ENCODE measurements around the gene VAMP2. TPM values are rescaled to one million over a fixed set of nuclear protein-coding genes. Genes with fewer than 3 reads are reported as not detected.

VAMP2 gene
- total RNA-seq, 4 donors from 2014 or later, result 20.9 to 49.4 (median 30.1) TPM

DNA sequence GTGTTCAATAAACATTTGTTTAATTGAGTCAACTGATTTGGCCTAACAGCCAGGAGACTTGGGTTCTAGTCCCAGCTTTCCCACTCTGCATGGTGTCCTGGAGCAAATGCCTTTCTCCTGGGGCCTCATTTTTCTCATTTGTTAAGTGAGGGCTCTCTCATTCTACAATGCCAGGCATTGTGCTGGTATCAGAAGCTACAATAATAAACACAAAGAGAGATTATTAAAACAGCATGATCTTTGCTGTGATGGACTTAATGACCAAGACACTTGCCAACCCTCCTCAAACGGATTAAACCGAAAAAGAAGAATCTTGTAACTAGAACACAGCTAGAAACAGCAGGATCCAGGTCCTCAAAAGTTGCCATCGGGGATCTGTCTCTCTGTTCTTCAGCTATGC is 4.8 kb upstream of the VAMP2 start:
- 76 to 87% methylated on average over 3 of the region's 3 CpGs for WGBS, 2 donors (ENCODE audit: low coverage in 1 of 2)
- intact Hi-C loops (cut with DNase I; ENCODE audit: low total_unique reads), result no loop called here
- in situ Hi-C loops (cut with MboI; ENCODE audit: low pct_ligation_motif_present in 1 of 4, low pct_unique_long_range_greater_than_20kb in 1 of 4, low sequenced_read_pairs in 3 of 4), result no loop called here
- TF ChIP-seq, protein P1, sequence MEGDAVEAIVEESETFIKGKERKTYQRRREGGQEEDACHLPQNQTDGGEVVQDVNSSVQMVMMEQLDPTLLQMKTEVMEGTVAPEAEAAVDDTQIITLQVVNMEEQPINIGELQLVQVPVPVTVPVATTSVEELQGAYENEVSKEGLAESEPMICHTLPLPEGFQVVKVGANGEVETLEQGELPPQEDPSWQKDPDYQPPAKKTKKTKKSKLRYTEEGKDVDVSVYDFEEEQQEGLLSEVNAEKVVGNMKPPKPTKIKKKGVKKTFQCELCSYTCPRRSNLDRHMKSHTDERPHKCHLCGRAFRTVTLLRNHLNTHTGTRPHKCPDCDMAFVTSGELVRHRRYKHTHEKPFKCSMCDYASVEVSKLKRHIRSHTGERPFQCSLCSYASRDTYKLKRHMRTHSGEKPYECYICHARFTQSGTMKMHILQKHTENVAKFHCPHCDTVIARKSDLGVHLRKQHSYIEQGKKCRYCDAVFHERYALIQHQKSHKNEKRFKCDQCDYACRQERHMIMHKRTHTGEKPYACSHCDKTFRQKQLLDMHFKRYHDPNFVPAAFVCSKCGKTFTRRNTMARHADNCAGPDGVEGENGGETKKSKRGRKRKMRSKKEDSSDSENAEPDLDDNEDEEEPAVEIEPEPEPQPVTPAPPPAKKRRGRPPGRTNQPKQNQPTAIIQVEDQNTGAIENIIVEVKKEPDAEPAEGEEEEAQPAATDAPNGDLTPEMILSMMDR (IDR thresholded peaks at IDR 0.05), result no peak
- TF ChIP-seq POLR2A (IDR thresholded peaks at IDR 0.05) (no peak), POLR2AphosphoS5 (IDR thresholded peaks at IDR 0.05) (no peak), EP300 (IDR thresholded peaks at IDR 0.05; ENCODE audit: low read depth) (no peak)
- DNase-seq, result no peak
- Histone ChIP-seq H3K4me3 (no peak overlapping the region), H3K27me3 (no peaks in the 10 kb centered on the region), H3K36me3 (no peaks in the 10 kb centered on the region), H3K4me1 (peaks cover 14 to 24% (median 18%) of the 10 kb centered on the region in 4 donors), H3K9me3 (no peaks in the 10 kb centered on the region), H3K27ac (no peak overlapping the region)

DNA sequence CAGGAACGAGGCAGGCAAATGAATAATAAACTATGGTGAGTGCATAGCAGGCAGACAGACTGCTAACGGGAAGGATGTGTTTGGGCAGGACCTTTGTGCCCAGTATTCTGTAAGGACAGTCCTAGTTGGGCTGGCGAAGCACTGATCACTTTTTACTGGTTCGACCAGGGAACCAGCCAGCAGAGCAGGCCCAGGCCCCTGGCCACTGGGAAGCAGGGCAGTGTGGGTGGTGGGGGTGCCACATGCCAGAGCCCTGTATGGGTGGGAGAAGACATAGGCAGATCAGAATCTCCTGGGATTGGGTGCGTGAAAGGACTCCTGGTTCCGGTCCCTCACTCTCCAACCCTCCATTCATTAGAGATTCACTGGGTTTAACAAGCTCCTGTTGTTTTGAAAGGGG is 4.0 kb upstream of the VAMP2 start:
- in situ Hi-C loops (cut with MboI; ENCODE audit: low pct_ligation_motif_present in 1 of 4, low pct_unique_long_range_greater_than_20kb in 1 of 4, low sequenced_read_pairs in 3 of 4), result no loop called here
- H3K27ac ChIP-seq, result no peak overlapping the region
- H3K27me3 ChIP-seq, result no peaks in the 10 kb centered on the region
- H3K4me1 ChIP-seq, result peaks cover 16 to 28% (median 21%) of the 10 kb centered on the region in 4 donors
- H3K36me3 ChIP-seq, result no peaks in the 10 kb centered on the region
- WGBS, 2 donors (ENCODE audit: low coverage in 1 of 2), result 92% methylated on average over 6 of the region's 6 CpGs; no CpG with 5 or more reads in 1 of the 2 donors
- H3K9me3 ChIP-seq, result no peaks in the 10 kb centered on the region
- DNase-seq, result no peak
- TF ChIP-seq, protein P1 (IDR thresholded peaks at IDR 0.05), result no peak
- TF ChIP-seq EP300 (IDR thresholded peaks at IDR 0.05; ENCODE audit: low read depth), result no peak
- no peak for TF ChIP-seq POLR2A (IDR thresholded peaks at IDR 0.05)
- no peak for TF ChIP-seq POLR2AphosphoS5 (IDR thresholded peaks at IDR 0.05)
- intact Hi-C loops (cut with DNase I; ENCODE audit: low total_unique reads), result no loop called here
- H3K4me3 ChIP-seq, result no peak overlapping the region

DNA sequence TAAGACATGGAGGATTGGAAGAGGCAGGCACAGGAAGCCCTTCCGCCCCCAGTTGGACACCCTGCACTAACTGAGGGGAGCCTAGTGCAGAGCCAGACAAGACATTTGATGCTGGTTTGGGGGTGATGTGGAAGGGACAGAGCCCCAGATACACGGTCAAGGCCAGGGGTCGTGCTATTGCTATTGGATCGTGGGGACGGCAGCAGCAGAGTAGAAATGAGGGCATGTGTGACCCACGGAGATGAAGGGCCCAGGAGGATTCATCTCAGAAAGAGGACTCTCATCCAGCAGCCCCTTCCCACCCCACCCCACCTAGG is 2.0 kb upstream of the VAMP2 start:
- WGBS, 2 donors (ENCODE audit: low coverage in 1 of 2), result 80% methylated on average over 6 of the region's 6 CpGs; no CpG with 5 or more reads in 1 of the 2 donors
- DNase-seq, result no peak
- H3K4me3 ChIP-seq, result no peak overlapping the region
- H3K36me3 ChIP-seq, result peaks cover 0 to 3% (median 0%) of the 10 kb centered on the region in 4 donors
- peaks cover 29 to 40% (median 34%) of the 10 kb centered on the region in 4 donors for H3K4me1 ChIP-seq
- no peaks in the 10 kb centered on the region for H3K27me3 ChIP-seq
- in situ Hi-C loops (cut with MboI; ENCODE audit: low pct_ligation_motif_present in 1 of 4, low pct_unique_long_range_greater_than_20kb in 1 of 4, low sequenced_read_pairs in 3 of 4) (no loop called here), intact Hi-C loops (cut with DNase I; ENCODE audit: low total_unique reads) (no loop called here)
- H3K9me3 ChIP-seq, result no peaks in the 10 kb centered on the region
- no peak for TF ChIP-seq EP300 (IDR thresholded peaks at IDR 0.05; ENCODE audit: low read depth)
- no peak for TF ChIP-seq POLR2AphosphoS5 (IDR thresholded peaks at IDR 0.05)
- TF ChIP-seq, protein P1 (IDR thresholded peaks at IDR 0.05), result no peak
- no peak for TF ChIP-seq POLR2A (IDR thresholded peaks at IDR 0.05)
- H3K27ac ChIP-seq, result peak overlapping the region; percentile 93 to 100 (median 97)

DNA sequence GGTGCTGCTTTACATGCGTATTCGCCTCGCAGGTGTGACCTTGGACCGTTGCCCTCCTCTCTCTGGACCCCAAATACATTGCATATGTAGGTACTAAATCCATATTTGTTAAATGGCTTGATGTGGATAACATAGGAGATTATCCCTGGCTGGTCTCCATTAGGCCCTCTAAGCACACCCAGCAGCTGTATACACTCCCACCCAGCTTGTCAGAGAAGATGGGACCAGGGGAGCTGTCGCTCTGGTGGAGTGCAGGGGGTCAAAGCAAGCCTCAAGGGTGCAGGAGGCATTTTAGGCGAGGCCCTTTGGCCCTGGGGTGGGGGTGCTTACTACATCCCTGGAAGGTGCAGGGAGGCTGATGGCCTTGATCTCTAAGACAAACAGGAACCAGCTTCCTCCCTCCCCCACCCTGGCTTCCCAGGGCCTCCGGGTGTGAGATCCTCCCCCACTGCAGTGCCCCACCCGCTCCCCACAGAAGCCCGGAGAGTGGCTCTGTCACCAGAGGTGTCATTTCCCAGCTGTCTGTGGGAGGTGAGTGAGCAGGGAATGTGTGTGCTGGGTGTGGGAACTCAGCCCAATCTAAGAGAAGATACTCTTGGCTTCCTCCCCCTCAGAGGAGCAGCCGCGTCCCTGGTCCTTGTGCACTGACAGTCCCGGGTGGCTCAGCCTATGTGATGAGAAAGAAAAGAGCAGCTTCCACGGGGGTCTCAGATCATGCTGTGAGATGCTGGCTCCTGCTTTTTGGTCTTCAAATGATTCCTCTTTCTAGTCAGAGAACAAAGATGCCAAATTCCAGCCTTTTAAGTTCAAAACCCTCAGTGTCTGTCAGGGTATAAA is 1.4 kb upstream of the VAMP2 start:
- in situ Hi-C loops (cut with MboI; ENCODE audit: low pct_ligation_motif_present in 1 of 4, low pct_unique_long_range_greater_than_20kb in 1 of 4, low sequenced_read_pairs in 3 of 4), result no loop called here
- H3K9me3 ChIP-seq, result no peaks in the 10 kb centered on the region
- no peaks in the 10 kb centered on the region for H3K27me3 ChIP-seq
- peaks cover 29 to 44% (median 35%) of the 10 kb centered on the region in 4 donors for H3K4me1 ChIP-seq
- WGBS, 2 donors (ENCODE audit: low coverage in 1 of 2), result 33 to 35% methylated on average over 4 to 11 of the region's 13 CpGs
- peak; percentile 82 for DNase-seq
- H3K27ac ChIP-seq, result peak overlapping the region; percentile 93 to 100 (median 97)
- TF ChIP-seq EP300 (IDR thresholded peaks at IDR 0.05; ENCODE audit: low read depth) (peak; percentile 13), POLR2A (IDR thresholded peaks at IDR 0.05) (no peak), POLR2AphosphoS5 (IDR thresholded peaks at IDR 0.05) (peak in 1 of 3 donors; percentile 50)
- TF ChIP-seq, protein P1 (IDR thresholded peaks at IDR 0.05), result no peak
- intact Hi-C loops (cut with DNase I; ENCODE audit: low total_unique reads), result no loop called here
- H3K36me3 ChIP-seq, result peaks cover 0 to 3% (median 0%) of the 10 kb centered on the region in 4 donors
- peak overlapping the region in 1 of 4 donors; percentile 3 for H3K4me3 ChIP-seq

Measured in transverse colon (tissue), 4 donors.